Thyroid gland (tissue), 4 donors: Measurements from ENCODE around the gene GH1. TPM values are rescaled to one million over a fixed set of nuclear protein-coding genes. Genes with fewer than 3 reads are reported as not detected.
"Not testable (repeated sequence)": the region's sequence is repeated elsewhere in the genome, so short reads cannot be mapped to it uniquely, and the experiment has no call there.

ENCODE experiments used
- DNase-seq, 2 donors: peaks; one replicate each; pipeline ENCODE4 v3.0.0-alpha.2; 2019
- H3K27ac ChIP-seq, 3 donors: fragments of 200-600 bp; sonication (generic); 1 replicate in 2 of 3; 2 replicates in 1 of 3; pipeline ENCODE4 v1.5.1; 2016 to 2019; ENCODE audit warnings: mild to moderate bottlenecking in 1 of 3, moderate library complexity in 1 of 3
- H3K27me3 ChIP-seq: fragments of 200-600 bp; sonication (generic); one replicate; pipeline ENCODE4 v1.5.1; 2019
- H3K36me3 ChIP-seq, 2 donors: fragments of 200-600 bp; sonication (generic); one replicate each; pipeline ENCODE4 v1.5.1; 2016 to 2019
- H3K4me1 ChIP-seq, 2 donors: fragments of 200-600 bp; sonication (generic); one replicate each; pipeline ENCODE4 v1.5.1; 2017 to 2019
- H3K4me3 ChIP-seq, 3 donors: fragments of 200-600 bp; sonication (generic); replicated peaks in 1 of 3; 1 replicate in 2 of 3; 2 replicates in 1 of 3; pipeline ENCODE4 v1.5.1; 2016; ENCODE audit warnings: mild to moderate bottlenecking in 1 of 3
- H3K9me3 ChIP-seq: fragments of 200-600 bp; sonication (generic); one replicate; pipeline ENCODE4 v1.5.1; 2017
- POLR2A ChIP-seq, 2 donors: fragments of 450-650 bp; IDR thresholded peaks; one replicate each; pipeline ENCODE4 v1.6.1; 2017; ENCODE audit warnings: antibody characterized with exemption in 2 of 2, mild to moderate bottlenecking in 2 of 2, moderate library complexity in 1 of 2
- WGBS, 2 donors: methylation state at CpG; one replicate each; pipeline ENCODE4 v1.1.5; 2017; 5-methylcytosine and 5-hydroxymethylcytosine counted together
- intact Hi-C: fragments of 100-400 bp; cut with DNase I; formaldehyde crosslinking; loops from one replicate; pipeline ENCODE4 v1.15.1; 2023
- total RNA-seq, 4 donors: library from RNA; depleted of rRNA; stranded (reverse); fragments of >200 nt; gene quantifications; one replicate each; pipeline ENCODE4 v1.2.3, GENCODE V29; 2016
- TF ChIP-seq, protein P1 (sequence below), 6 experiments: fragments of 200-600 bp in 3 of 6; fragments of 450-650 bp in 3 of 6; sonication (generic) in 3 of 6; IDR thresholded peaks; one replicate each; pipeline ENCODE4 v1.5.1; 2016 to 2019; ENCODE audit warnings: antibody characterized with exemption in 6 of 6, mild to moderate bottlenecking in 2 of 6, inconsistent platforms in 1 of 6, moderate library complexity in 1 of 6

GH1 gene
- total RNA-seq, 4 donors from 2014 or later, result not detected

DNA sequence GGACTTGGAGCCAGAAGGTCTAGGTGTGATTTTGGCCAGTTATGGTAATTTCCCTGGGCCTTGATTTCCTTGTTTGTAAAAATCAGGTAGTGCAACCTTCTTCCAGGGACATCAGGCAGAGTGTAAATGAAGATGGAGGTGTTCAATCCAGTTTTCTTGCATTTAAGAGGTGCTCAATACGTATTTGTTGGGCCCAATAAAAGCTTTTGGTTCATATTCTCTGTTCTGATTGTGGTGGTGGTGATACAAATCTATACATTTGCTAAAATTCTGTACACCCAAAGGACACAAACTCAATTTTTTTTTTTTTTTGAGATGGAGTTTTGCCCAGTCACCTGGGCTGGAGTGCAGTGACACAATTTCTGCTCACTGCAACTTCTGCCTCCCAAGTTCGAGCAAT, 7.5 kb upstream of the GH1 start:
- intact Hi-C loops, result no loop called here
- H3K4me1 ChIP-seq, result peaks cover 0 to 6% of the 10 kb centered on the region in 2 donors
- no peaks in the 10 kb centered on the region for H3K27me3 ChIP-seq
- 93 to 97% methylated on average over 2 of the region's 2 CpGs for WGBS, 2 donors
- TF ChIP-seq POLR2A (IDR thresholded peaks at IDR 0.05), result no peak
- TF ChIP-seq, protein P1, sequence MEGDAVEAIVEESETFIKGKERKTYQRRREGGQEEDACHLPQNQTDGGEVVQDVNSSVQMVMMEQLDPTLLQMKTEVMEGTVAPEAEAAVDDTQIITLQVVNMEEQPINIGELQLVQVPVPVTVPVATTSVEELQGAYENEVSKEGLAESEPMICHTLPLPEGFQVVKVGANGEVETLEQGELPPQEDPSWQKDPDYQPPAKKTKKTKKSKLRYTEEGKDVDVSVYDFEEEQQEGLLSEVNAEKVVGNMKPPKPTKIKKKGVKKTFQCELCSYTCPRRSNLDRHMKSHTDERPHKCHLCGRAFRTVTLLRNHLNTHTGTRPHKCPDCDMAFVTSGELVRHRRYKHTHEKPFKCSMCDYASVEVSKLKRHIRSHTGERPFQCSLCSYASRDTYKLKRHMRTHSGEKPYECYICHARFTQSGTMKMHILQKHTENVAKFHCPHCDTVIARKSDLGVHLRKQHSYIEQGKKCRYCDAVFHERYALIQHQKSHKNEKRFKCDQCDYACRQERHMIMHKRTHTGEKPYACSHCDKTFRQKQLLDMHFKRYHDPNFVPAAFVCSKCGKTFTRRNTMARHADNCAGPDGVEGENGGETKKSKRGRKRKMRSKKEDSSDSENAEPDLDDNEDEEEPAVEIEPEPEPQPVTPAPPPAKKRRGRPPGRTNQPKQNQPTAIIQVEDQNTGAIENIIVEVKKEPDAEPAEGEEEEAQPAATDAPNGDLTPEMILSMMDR (IDR thresholded peaks at IDR 0.05), result no peak
- no peaks in the 10 kb centered on the region for H3K9me3 ChIP-seq
- H3K36me3 ChIP-seq, result no peaks in the 10 kb centered on the region
- no peak overlapping the region for H3K27ac ChIP-seq
- H3K4me3 ChIP-seq, result no peak overlapping the region
- no peak for DNase-seq

DNA sequence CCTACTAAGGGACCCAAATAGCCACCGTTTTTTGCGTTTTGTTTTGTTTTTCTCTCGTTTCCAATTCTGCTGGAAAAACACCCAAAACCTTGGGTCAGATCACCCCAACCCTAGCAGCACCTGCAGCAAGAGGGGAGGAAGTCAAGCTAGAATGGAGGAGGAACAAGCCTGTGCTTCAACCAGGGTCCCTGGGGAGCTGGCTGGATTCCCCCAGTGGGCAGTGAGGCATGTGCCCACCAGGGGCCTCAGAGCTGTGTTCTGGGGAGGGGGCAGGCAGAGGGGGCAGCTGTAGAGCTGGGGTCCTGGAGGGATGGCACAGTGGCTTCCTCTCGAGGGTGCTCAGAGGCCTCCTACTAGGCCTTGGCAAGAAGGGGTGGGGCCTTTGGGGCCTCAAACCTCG, 7.0 kb upstream of the GH1 start:
- Histone ChIP-seq H3K4me3 (no peak overlapping the region), H3K27me3 (no peaks in the 10 kb centered on the region), H3K9me3 (no peaks in the 10 kb centered on the region), H3K36me3 (no peaks in the 10 kb centered on the region), H3K4me1 (peaks cover 0 to under 1% of the 10 kb centered on the region in 2 donors), H3K27ac (no peak overlapping the region)
- TF ChIP-seq POLR2A (IDR thresholded peaks at IDR 0.05), result no peak
- TF ChIP-seq, protein P1 (IDR thresholded peaks at IDR 0.05), result no peak
- DNase-seq, result no peak
- WGBS, 2 donors, result 75 to 79% methylated on average over 5 of the region's 5 CpGs
- intact Hi-C loops, result no loop called here

DNA sequence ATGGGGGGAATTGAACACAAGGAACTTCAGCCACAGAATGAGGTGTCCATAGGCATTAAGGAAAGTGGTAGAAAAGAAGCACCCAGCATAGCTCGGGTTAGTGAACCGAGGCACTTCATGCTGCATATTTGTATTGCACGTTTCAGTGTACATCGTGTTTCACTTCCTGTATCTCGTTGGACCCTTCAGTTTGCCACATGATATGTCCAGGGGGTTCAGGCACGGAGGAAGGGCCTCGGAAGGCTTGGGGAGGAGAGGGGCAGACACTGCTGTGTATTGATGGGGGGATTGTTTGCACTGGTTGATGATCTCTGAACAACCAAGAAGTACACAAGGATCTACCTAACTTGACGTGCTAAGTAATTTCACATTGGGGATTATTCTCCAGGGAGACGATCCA, 3.8 kb upstream of the GH1 start:
- H3K4me1 ChIP-seq, intact Hi-C loops, H3K9me3 ChIP-seq, H3K36me3 ChIP-seq, DNase-seq, H3K27ac ChIP-seq, H3K4me3 ChIP-seq, H3K27me3 ChIP-seq: not testable (repeated sequence)
- WGBS, 2 donors, result 51 to 56% methylated on average over 9 of the region's 9 CpGs

DNA sequence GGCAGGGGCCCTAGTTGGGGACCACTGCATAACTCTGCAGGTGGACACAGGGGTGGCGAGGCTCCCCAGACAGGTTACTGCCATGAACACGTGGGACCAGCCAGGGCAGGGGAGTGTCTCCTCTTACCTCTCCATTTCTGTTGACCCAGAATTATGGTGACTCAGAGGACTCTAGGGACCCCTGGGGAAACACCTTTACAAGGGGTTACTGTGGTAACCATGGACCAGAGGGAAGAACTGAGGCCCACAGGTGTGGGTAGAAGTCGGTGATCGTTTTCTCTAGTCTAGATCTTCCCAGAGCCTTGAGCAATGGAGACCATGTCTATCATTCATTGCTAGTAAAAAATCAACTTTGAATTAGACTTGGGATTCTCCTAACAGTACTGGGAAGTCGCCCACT, 2.1 kb upstream of the GH1 start:
- DNase-seq, intact Hi-C loops: not testable (repeated sequence)

DNA sequence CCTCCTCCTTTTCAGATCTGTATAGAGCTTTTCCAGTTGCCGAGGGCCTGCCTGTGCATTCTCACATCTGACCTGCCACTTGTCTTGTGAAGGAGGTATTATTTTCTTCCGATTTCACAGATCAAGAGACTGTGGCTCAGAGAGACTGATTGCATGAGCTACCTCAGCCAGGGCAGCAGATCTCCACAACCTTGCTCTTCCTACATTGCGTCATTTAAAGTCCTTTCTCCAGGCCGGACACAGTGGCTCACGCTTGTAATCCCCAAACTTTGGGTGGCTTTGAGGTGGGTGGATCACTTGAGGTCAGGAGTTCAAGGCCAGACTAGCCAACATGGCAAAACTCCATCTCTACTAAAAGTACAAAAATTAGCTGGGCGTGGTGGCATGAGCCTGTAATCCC, 1.4 kb upstream of the GH1 start:
- H3K36me3 ChIP-seq, H3K4me3 ChIP-seq, H3K9me3 ChIP-seq, DNase-seq, intact Hi-C loops, H3K4me1 ChIP-seq, H3K27me3 ChIP-seq, H3K27ac ChIP-seq: not testable (repeated sequence)
- 88 to 90% methylated on average over 6 of the region's 6 CpGs for WGBS, 2 donors

More for the DNA sequence above, 2.1 kb upstream of the GH1 start:
- not testable (repeated sequence) for H3K4me3 ChIP-seq, H3K4me1 ChIP-seq, H3K27ac ChIP-seq, H3K36me3 ChIP-seq, H3K9me3 ChIP-seq, H3K27me3 ChIP-seq
- 94 to 95% methylated on average over 4 to 5 of the region's 5 CpGs for WGBS, 2 donors

DNA sequence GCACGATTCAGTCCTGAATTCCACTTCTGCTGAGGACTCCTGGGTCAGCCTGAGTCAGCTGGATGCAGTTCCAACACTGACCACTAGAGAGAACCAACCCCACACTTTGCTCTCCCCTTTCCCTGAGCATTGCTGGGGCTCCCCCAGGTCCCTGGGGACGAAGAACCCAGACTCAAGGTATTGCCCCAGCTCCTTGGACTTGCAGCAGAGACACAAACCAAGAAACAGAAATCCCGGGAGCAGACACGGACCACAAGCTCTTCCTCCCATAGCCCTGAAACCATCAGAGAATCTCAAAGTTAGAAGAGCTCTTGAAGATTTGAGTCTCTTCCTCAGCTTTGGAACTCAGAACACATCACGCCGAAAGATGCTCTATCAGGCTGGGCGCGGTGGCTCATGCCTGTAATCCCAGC, 678 bp upstream of the GH1 start:
- DNase-seq, result peak; percentile 51 to 54
- H3K4me3 ChIP-seq, result no peak overlapping the region
- intact Hi-C loops, result loop anchor here (5.0 kb wide), 1 partner anchor 108 kb away; no protein-coding TSS in a partner anchor

More for the DNA sequence above, 678 bp upstream of the GH1 start:
- no peaks in the 10 kb centered on the region for H3K36me3 ChIP-seq
- no peaks in the 10 kb centered on the region for H3K4me1 ChIP-seq
- H3K27ac ChIP-seq, result no peak overlapping the region
- no peak for TF ChIP-seq POLR2A (IDR thresholded peaks at IDR 0.05)
- TF ChIP-seq, protein P1 (IDR thresholded peaks at IDR 0.05), result peak; percentile 90 to 96 (median 94)
- no peaks in the 10 kb centered on the region for H3K27me3 ChIP-seq
- H3K9me3 ChIP-seq, result no peaks in the 10 kb centered on the region
- 39 to 45% methylated on average over 8 of the region's 8 CpGs for WGBS, 2 donors
